AG09319 (cell line): ENCODE measurements around the gene ZNF714.

Source experiments
- DNase-seq: peaks from one replicate; pipeline ENCODE4 v3.0.0-alpha.2; 2010; ENCODE audit warnings: low read depth; ENCODE audit errors: extremely low read depth
- CTCF ChIP-seq: IDR thresholded peaks from 2 replicates; pipeline ENCODE4 v1.5.1; 2011; ENCODE audit warnings: low read depth, mild to moderate bottlenecking, inconsistent platforms, low read length, moderate library complexity

Gene ZNF714

GRCh38 chr19:21082011-21082975 lies at the start of gene ZNF714:
Gene ZNF714, plus strand, starts transcription at chr19:21082203. Its CDS starts 16,066 bp downstream, at chr19:21098269.
- TF ChIP-seq CTCF = no peak
- peak; percentile 62 for DNase-seq

DNA sequence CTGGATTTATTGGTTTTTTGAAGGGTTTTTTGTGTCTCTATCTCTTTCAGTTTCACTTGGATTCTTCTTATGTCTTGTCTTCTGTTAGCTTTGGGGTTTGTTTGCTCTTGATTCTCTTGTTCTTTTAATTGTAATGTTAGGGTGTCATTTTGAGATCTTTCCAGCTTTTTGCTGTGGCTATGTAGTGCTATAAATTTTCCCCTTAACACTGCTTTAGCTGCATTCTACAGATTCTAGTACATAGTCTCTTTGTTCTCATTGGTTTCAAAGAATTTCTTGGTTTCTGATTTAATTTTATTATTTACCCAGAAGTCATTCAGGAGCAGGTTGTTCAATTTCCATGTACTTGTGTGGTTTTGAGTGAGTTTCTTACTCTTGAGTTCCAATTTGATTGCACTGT lies 37.0 kb upstream of the ZNF714 start:
- TF ChIP-seq CTCF = no peak
- no peak for DNase-seq

DNA sequence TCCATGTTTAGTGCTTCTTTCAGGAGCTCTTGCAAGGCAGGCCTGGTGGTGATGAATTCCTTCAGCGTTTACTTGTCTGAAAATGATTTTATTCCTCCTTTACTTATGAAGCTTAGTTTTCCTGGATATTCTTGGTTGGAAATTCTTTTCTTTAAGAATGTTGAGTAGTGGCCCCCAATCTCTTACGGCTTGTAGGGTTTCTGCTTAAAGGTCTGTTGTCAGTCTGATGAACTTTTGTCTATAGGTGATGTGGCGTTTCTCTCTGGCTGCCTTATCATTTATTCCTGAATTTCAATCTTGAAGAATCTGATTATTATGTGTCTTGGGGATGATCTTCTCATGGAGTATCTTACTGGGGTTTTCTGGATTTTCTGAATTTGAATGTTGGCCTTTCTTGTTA lies 35.5 kb upstream of the ZNF714 start:
- no peak for TF ChIP-seq CTCF
- no peak for DNase-seq

- no peak for DNase-seq
- no peak for TF ChIP-seq CTCF
Measured at GRCh38 chr19:21047716-21048115, 34.3 kb upstream of the ZNF714 start.

DNA sequence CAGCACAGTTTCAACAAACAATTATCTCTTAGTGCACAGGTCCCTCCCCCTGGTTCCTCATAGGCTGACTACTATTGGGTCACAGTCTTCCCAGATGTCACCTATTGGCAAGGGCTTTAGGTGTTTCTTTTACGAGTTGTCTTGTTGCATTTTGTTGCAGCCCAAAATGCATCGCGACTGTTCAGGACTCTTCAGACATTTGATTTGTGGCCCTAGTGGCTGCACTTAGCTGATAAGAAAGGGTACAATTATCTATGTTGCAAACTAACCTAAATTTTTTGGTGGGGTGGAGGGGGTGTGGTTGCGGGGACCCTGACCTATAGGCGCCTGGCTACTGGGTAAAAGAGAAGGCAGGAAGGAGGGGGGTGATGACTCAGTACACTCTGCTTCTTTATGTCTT lies 29.1 kb upstream of the ZNF714 start:
- no peak for TF ChIP-seq CTCF
- no peak for DNase-seq

- DNase-seq = no peak
- no peak for TF ChIP-seq CTCF
Measured at GRCh38 chr19:21065336-21065735, 16.7 kb upstream of the ZNF714 start.

GRCh38 chr19:21084343-21084742 lies 2.3 kb downstream of the ZNF714 start:
- no peak for TF ChIP-seq CTCF
- no peak for DNase-seq
